ENCODE results near the gene ZFYVE28.

DNA sequence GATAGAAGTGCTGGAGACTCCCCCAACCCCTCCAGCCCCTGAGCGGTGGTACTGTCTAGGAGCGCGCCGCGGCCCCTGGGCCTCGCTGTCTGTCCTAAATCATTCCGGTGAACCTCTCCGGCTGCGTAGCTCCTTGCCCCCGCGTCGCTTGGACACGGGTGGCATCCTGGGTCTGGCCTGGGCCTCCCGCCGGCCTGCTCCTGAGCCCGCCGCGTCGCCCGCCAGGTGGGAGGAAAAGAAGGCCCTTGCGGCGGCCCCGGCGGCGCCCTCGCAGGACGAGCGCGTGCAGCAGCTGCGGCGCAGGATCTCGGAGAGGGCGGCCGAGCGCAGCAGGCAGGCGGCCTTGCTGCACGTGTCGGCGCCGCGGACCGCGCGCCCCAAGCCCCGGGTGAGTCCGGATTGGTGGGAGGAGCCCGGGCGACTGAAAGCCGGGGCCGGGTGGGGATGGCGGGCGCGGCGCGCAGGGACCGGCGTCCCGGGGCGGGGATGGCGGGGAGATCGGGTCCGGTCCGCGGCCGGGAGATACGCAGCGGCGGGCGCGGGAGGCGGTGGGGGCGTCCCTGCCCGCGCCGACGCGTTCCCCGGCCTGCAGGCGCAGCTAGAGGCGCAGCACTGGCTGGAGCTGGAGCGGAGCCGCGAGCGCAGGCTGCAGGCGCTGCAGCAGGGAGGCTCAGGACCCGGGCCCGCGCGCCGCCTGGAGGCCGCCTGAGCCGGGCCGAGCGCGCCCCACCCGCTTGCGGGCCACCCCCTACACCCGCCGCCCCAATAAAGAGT lies 44.0 kb upstream of the ZFYVE28 start:
- no peak for TF ChIP-seq RCOR1 (IDR thresholded peaks at IDR 0.05; ENCODE audit: low read length)
- TF ChIP-seq, protein P1, sequence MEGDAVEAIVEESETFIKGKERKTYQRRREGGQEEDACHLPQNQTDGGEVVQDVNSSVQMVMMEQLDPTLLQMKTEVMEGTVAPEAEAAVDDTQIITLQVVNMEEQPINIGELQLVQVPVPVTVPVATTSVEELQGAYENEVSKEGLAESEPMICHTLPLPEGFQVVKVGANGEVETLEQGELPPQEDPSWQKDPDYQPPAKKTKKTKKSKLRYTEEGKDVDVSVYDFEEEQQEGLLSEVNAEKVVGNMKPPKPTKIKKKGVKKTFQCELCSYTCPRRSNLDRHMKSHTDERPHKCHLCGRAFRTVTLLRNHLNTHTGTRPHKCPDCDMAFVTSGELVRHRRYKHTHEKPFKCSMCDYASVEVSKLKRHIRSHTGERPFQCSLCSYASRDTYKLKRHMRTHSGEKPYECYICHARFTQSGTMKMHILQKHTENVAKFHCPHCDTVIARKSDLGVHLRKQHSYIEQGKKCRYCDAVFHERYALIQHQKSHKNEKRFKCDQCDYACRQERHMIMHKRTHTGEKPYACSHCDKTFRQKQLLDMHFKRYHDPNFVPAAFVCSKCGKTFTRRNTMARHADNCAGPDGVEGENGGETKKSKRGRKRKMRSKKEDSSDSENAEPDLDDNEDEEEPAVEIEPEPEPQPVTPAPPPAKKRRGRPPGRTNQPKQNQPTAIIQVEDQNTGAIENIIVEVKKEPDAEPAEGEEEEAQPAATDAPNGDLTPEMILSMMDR (IDR thresholded peaks at IDR 0.05) = peak; percentile 56
- TF ChIP-seq RAD21 (IDR thresholded peaks at IDR 0.05; ENCODE audit: low read length) = peak; percentile 56
- no peak for TF ChIP-seq JUND (IDR thresholded peaks at IDR 0.05)
- TF ChIP-seq SMC3 (IDR thresholded peaks at IDR 0.05; ENCODE audit: low read depth, low read length) = peak; percentile 48
- no peak for TF ChIP-seq GABPA (IDR thresholded peaks at IDR 0.05; ENCODE audit: low read depth)
- TF ChIP-seq RFX5 (IDR thresholded peaks at IDR 0.05; ENCODE audit: low read length) = no peak
- no peak for TF ChIP-seq GATA2 (CRISPR knock-in tag; IDR thresholded peaks at IDR 0.05)
- no peak for TF ChIP-seq EP300 (IDR thresholded peaks at IDR 0.05; ENCODE audit: borderline replicate concordance in 1 of 2, low read depth in 1 of 2, low read length in 1 of 2)
- TF ChIP-seq, protein P2, sequence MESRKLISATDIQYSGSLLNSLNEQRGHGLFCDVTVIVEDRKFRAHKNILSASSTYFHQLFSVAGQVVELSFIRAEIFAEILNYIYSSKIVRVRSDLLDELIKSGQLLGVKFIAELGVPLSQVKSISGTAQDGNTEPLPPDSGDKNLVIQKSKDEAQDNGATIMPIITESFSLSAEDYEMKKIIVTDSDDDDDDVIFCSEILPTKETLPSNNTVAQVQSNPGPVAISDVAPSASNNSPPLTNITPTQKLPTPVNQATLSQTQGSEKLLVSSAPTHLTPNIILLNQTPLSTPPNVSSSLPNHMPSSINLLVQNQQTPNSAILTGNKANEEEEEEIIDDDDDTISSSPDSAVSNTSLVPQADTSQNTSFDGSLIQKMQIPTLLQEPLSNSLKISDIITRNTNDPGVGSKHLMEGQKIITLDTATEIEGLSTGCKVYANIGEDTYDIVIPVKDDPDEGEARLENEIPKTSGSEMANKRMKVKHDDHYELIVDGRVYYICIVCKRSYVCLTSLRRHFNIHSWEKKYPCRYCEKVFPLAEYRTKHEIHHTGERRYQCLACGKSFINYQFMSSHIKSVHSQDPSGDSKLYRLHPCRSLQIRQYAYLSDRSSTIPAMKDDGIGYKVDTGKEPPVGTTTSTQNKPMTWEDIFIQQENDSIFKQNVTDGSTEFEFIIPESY (IDR thresholded peaks at IDR 0.05; ENCODE audit: borderline replicate concordance, low read depth) = no peak
- no peak for TF ChIP-seq NFIC (IDR thresholded peaks at IDR 0.05; ENCODE audit: borderline replicate concordance)
- no peak for TF ChIP-seq POLR2AphosphoS5 (IDR thresholded peaks at IDR 0.05; ENCODE audit: low read depth, low read length)

All from SK-N-SH (cell line).